Breast epithelium (tissue), 4 donors: Measurements from ENCODE around the gene MEPE. TPM values are rescaled to one million over a fixed set of nuclear protein-coding genes. Genes with fewer than 3 reads are reported as not detected.

ENCODE experiments used
- DNase-seq, 2 donors: peaks; one replicate each; pipeline ENCODE4 v3.0.0-alpha.2; 2019; ENCODE audit warnings: low spot score in 2 of 2
- H3K27ac ChIP-seq, 2 donors: fragments of 200-600 bp; sonication (generic) in 1 of 2; one replicate each; pipeline ENCODE4 v1.5.1; 2016 to 2019; ENCODE audit warnings: mild to moderate bottlenecking in 1 of 2
- H3K27me3 ChIP-seq, 2 donors: fragments of 200-600 bp; sonication (generic) in 1 of 2; one replicate each; pipeline versions ENCODE4 v1.5.1 to v1.6.0; 2017 to 2019; ENCODE audit warnings: control low read depth in 1 of 2, mild to moderate bottlenecking in 1 of 2
- H3K36me3 ChIP-seq: fragments of 200-600 bp; one replicate; pipeline ENCODE4 v1.5.1; 2019
- H3K4me1 ChIP-seq, 2 donors: fragments of 200-600 bp; sonication (generic); one replicate each; pipeline ENCODE4 v1.5.1; 2016 to 2019; ENCODE audit warnings: control low read depth in 1 of 2
- H3K4me3 ChIP-seq, 3 donors: fragments of 200-600 bp; sonication (generic); 1 replicate in 2 of 3; 2 replicates in 1 of 3; pipeline ENCODE4 v1.5.1; 2016 to 2019; ENCODE audit warnings: mild to moderate bottlenecking in 3 of 3, moderate library complexity in 2 of 3
- H3K9me3 ChIP-seq, 2 donors: fragments of 200-600 bp; sonication (generic) in 1 of 2; one replicate each; pipeline ENCODE4 v1.5.1; 2016 to 2019; ENCODE audit warnings: control low read depth in 1 of 2
- POLR2A ChIP-seq: fragments of 450-650 bp; IDR thresholded peaks from one replicate; pipeline ENCODE4 v1.6.1; 2016; ENCODE audit warnings: antibody characterized with exemption, mild to moderate bottlenecking, moderate library complexity
- POLR2AphosphoS5 ChIP-seq, 3 donors: sonication (generic); formaldehyde crosslinking; IDR thresholded peaks; one replicate each; pipeline ENCODE4 v1.6.1; 2017; ENCODE audit warnings: antibody characterized with exemption in 3 of 3
- intact Hi-C: fragments of 100-400 bp; cut with DNase I; formaldehyde crosslinking; loops from one replicate; pipeline ENCODE4 v1.15.1; 2023; ENCODE audit warnings: low total_unique reads
- total RNA-seq, 3 donors: library from RNA; depleted of rRNA; stranded (reverse); fragments of >200 nt; gene quantifications; one replicate each; pipeline ENCODE4 v1.1.0, GENCODE V29; 2016
- TF ChIP-seq, protein P1 (sequence below), 3 donors: fragments of 450-650 bp; IDR thresholded peaks; one replicate each; pipeline ENCODE4 v1.5.1; 2016 to 2017; ENCODE audit warnings: antibody characterized with exemption in 3 of 3, mild to moderate bottlenecking in 3 of 3, moderate library complexity in 3 of 3

Gene MEPE
- total RNA-seq, 3 donors from 2014 or later, result not detected

DNA sequence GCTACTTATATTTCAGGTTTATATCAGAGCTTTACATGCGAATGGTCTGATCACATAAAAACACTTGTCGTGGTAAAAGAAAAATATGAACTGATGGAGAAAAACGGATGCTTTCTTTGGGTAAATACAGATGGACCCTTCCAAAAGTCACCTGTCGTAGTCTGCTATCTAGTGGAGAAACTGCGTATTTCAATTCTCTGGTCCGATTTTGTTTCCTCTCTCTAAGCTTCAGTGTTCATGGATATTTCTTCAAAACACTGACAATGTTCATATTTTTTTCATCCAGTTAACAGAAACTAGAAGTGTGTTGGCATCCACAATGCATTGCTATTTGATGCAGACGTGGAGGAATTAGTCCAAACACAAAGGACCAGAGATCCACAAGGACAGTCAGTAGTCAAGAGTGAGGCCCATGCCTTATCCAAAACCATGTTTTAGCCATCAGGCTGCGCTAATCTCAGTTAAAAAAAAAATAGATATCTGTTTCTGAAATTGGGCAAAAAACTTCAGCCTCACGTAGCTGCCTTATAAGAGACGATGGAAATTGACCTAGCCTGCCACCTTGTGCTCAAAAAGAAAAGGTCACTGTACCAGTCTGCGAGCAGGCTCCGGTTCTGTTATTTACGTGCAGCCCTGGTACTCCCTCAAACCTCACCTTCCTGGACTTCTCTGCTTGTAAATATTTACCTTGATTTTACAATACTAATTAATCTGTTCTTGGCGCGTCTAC, 16.0 kb downstream of the MEPE start:
- intact Hi-C loops, result no loop called here
- peak overlapping the region in 2 of 3 donors; percentile 26 to 50 for H3K4me3 ChIP-seq
- DNase-seq, result peak in 1 of 2 donors; percentile 24
- no peaks in the 10 kb centered on the region for H3K27me3 ChIP-seq
- no peak for TF ChIP-seq POLR2AphosphoS5 (IDR thresholded peaks at IDR 0.05)
- TF ChIP-seq, protein P1, sequence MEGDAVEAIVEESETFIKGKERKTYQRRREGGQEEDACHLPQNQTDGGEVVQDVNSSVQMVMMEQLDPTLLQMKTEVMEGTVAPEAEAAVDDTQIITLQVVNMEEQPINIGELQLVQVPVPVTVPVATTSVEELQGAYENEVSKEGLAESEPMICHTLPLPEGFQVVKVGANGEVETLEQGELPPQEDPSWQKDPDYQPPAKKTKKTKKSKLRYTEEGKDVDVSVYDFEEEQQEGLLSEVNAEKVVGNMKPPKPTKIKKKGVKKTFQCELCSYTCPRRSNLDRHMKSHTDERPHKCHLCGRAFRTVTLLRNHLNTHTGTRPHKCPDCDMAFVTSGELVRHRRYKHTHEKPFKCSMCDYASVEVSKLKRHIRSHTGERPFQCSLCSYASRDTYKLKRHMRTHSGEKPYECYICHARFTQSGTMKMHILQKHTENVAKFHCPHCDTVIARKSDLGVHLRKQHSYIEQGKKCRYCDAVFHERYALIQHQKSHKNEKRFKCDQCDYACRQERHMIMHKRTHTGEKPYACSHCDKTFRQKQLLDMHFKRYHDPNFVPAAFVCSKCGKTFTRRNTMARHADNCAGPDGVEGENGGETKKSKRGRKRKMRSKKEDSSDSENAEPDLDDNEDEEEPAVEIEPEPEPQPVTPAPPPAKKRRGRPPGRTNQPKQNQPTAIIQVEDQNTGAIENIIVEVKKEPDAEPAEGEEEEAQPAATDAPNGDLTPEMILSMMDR (IDR thresholded peaks at IDR 0.05), result peak; percentile 53 to 54 (median 54)
- no peak for TF ChIP-seq POLR2A
- no peaks in the 10 kb centered on the region for H3K4me1 ChIP-seq
- H3K27ac ChIP-seq, result no peak overlapping the region
- H3K9me3 ChIP-seq, result no peaks in the 10 kb centered on the region
- no peaks in the 10 kb centered on the region for H3K36me3 ChIP-seq

- no peak overlapping the region for H3K27ac ChIP-seq
Measured at GRCh38 chr4:87849612-87850011, 16.8 kb downstream of the MEPE start.

DNA sequence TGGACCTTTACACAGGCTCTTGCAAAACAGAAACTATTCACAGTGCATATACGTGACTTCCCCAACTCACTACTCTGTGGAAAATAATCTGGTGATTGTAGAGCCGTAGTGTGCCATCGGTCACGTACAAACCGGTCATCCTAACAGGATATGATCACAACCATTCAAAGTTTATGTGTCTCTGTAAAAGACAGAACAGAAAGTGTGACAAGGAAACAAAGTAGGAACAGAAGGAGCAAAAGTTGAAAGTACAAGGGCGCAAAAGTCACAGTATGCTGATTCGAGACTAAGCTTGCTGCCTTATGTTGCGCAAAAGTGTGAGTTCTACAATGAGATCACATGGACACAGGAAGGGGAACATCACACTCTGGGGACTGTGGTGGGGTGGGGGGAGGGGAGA, 18.6 kb downstream of the MEPE start:
- Histone ChIP-seq H3K27me3 (no peaks in the 10 kb centered on the region), H3K36me3 (no peaks in the 10 kb centered on the region), H3K9me3 (no peaks in the 10 kb centered on the region), H3K4me1 (no peaks in the 10 kb centered on the region), H3K27ac (no peak overlapping the region), H3K4me3 (no peak overlapping the region)
- no peak for DNase-seq
- intact Hi-C loops, result loop anchor here (5.0 kb wide), 1 partner anchor 121 kb away; no protein-coding TSS in a partner anchor
- TF ChIP-seq POLR2A, result no peak
- TF ChIP-seq, protein P1 (IDR thresholded peaks at IDR 0.05), result no peak
- TF ChIP-seq POLR2AphosphoS5 (IDR thresholded peaks at IDR 0.05), result no peak

More at GRCh38 chr4:87849612-87850011, 16.8 kb downstream of the MEPE start:
- no peaks in the 10 kb centered on the region for H3K27me3 ChIP-seq
- TF ChIP-seq, protein P1 (IDR thresholded peaks at IDR 0.05), result no peak
- no peak for TF ChIP-seq POLR2A
- no peaks in the 10 kb centered on the region for H3K36me3 ChIP-seq
- no peak for DNase-seq
- intact Hi-C loops, result loop anchor here (5.0 kb wide), 1 partner anchor 123 kb away; no protein-coding TSS in a partner anchor
- H3K4me3 ChIP-seq, result no peak overlapping the region
- no peaks in the 10 kb centered on the region for H3K4me1 ChIP-seq
- H3K9me3 ChIP-seq, result no peaks in the 10 kb centered on the region

- Histone ChIP-seq H3K4me3 (no peak overlapping the region), H3K36me3 (no peaks in the 10 kb centered on the region), H3K4me1 (no peaks in the 10 kb centered on the region), H3K27ac (no peak overlapping the region), H3K9me3 (no peaks in the 10 kb centered on the region), H3K27me3 (no peaks in the 10 kb centered on the region)
- TF ChIP-seq POLR2AphosphoS5 (IDR thresholded peaks at IDR 0.05), result no peak
- TF ChIP-seq, protein P1 (IDR thresholded peaks at IDR 0.05), result no peak
- TF ChIP-seq POLR2A, result no peak
- DNase-seq, result no peak
- intact Hi-C loops, result loop anchor here (5.0 kb wide), 1 partner anchor 120 kb away; no protein-coding TSS in a partner anchor
Measured at GRCh38 chr4:87851953-87852352, 19.2 kb downstream of the MEPE start.

GRCh38 chr4:87853108-87853507, 20.3 kb downstream of the MEPE start:
- intact Hi-C loops, result loop anchor here (5.0 kb wide), 1 partner anchor 119 kb away; no protein-coding TSS in a partner anchor
- Histone ChIP-seq H3K27ac (no peak overlapping the region), H3K36me3 (no peaks in the 10 kb centered on the region), H3K27me3 (no peaks in the 10 kb centered on the region), H3K4me3 (no peak overlapping the region), H3K4me1 (no peaks in the 10 kb centered on the region), H3K9me3 (no peaks in the 10 kb centered on the region)
- no peak for DNase-seq
- no peak for TF ChIP-seq POLR2A
- TF ChIP-seq, protein P1 (IDR thresholded peaks at IDR 0.05), result peak in 2 of 3 donors; percentile 46 to 47
